ENCODE measurements around the gene NOC2L.

Gene NOC2L

DNA sequence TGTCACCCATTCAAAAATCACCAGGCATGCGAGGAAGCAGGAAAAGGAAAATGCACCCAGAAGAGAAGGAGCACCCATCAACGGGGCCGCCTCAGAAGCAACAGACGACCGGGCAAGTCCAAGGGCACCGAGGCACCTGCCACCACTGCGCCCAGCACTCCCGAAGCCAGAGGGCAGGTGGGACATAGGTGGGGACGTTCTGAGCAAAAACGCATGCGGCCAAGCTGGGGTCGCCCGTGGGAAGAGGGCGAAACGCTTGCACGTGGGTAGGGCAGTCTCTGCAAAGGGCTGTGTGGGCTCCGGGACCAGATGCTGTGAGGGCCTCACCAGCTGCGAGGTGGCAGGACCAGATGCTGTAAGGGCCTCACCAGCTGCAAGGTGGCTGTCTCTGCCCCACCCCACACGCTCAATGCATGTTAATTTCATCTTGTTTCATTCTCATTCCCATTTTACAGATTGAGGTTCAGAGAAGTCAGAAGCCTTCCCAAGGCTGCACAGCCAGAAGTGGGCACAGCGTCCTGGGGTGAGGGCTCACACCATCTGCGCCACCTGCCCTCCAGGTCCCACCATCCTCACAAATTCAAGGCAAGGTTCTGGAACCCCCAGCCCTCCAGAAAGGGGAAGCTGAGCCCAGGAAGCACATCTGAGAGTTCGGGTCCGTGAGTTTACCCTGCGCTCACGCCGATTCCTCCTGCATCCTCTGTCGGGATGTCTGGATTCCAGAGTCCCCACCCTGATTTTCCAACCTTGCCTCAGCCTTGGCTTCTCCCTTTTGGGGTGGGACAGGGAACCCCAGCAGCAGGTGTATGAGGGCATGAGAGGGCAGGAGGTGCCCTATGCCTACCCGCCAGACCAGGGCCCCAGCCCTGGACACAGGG is 43.5 kb downstream of the NOC2L start:
- DNase-seq (ENCODE audit: low read depth): no peak

DNA sequence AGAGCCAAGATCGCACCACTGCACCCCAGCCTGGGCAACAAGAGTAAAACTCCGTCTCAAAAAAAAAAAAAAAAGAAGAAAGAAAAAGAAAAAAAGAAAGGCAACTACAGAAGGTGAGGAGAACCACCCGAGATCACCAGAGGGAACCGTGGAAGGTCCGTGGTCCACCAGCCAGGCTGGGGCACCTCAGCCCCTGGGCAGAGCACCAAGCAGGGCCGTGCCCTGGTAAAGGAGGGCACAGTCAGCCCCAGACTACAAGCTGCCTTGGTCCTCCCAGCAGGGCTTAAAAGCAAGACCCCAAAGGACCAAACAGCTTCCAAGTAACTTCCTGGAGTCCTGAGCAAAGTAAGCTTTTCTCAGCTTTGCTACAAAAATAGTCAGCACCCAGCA is 44.2 kb downstream of the NOC2L start:
- no peak for DNase-seq (ENCODE audit: low read depth)

DNA sequence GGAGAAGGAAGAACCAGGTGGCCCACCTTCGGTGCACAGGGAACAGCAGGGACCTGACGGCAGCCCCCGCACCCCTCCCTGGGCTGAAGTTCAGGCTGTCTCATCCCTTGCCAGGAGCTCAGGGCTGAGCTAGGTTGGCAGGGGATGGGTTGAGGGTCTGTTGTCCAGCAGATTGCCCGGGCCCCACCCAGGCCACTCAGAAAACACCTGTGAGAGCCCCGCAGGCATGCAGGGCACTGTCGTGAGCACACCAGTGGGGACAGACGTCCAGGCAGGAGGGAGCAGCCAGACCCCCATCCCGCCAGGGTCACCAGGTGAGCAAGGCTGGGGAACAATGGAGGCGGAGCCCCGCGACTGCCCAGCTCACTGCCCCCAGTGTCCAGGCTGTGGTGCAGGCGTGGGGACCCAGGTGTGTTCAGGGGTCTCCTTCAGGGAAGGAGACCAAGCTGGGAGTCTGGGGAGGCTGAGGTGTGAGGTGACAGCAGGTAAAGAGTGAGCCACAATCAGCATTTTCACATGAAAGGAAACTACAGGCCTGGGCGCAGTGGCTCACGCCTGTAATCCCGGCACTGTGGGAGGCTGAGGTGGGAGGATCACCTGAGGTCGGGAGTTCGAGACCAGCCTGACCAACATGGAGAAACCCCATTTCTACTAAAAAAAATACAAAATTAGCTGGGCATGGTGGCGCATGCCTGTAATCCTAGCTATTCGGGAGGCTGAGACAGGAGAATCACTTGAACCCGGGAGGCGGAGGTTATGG is 44.7 kb downstream of the NOC2L start:
- no peak for DNase-seq (ENCODE audit: low read depth)

DNA sequence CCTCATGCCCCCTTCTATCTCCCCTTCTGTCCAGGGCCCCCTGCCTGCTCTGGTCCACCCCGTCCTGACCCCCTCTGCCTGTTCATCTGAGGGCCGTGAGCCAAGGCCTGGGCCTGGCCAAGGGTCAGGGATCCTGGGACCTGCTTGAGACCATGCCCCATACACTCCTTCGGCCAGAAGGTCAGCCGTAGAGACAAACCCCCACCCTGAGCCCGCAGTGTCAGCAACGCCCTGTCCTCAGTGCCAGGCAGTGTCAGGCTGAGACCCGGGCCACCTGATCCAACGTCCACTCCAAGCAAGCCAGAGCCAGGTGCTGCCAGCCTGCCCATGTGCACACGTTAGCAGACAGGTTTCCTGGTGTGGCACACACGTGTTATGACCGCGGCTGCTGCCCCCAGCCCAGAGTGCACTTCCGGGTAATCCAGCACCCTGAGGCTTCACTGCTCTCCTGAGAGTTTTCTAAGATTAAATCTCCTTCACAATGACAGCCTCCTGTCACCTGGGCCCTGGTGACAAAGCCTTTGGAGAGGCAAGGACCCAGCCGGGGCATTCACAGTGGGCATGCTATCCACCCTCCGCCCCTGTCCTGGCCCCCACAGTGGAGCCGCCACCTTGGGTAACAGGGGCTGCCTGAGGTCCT is 45.4 kb downstream of the NOC2L start:
- no peak for DNase-seq (ENCODE audit: low read depth)

DNA sequence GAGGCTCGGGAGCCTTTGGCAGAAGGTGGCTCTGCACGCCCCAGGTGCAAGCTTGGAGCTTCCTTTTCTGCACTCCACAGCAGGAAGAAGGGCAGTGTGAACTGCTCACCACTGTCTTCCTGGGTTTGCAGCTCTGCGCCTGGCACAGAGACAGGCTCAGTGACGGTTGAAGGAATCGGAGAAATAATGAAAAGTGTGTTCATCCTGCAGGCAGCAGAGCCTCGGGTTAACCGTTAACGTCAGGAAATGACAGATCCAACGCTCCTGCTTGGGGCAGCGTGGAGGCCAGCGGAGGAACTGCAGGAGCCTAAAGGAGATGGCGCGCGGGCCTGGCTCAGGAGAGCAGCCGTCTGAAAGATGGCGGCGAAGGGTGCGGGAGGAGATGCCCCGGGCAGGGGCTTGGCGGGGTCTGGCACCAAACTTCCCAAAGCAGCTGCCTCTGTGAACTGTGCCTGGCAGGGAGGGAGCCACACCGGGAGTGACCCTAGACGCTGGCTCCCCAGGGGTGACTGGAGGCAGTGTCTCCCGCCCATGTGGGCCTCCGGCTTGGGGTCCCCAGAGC is 46.2 kb downstream of the NOC2L start:
- DNase-seq (ENCODE audit: low read depth): no peak

DNA sequence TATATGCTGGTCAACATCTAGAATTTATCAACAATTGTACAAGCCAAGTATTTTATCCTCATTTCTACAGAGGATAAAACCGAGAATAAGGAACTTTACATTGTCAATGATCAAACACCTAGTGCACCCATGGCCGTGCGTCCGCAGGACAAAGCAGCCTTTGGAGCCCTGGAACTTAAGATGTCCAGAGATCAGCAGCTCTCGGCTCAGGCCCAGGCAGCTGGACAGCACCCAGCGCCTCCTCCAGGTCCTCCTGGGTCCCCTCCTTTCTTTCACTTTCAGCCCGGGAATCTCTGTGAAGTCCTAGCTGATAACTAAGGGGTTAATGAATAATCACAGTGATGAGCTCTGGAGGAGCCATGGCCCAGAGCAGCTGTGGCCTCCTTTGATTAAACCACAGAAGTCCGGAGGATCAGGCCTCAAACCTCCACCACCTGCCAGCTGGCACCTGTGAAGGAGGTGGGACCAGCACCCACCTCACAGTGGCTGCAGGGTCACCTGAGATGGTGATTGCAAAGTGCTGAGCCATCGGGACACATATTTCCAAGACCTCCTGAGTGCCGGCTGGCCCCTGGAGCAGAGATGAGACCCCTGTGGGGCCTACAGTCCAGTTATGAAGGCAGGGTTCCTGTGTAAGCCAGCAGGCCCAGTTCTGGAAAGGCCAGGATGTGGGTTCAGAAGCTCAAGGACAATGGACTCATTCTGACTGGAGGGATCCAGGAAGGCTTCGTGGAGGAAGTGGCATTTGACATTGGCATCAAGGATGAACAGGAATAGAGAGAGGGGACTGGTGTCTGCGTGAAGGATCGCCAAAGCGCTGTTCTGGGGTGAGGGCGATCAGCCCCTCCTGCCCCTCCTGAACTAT is 46.9 kb downstream of the NOC2L start:
- DNase-seq (ENCODE audit: low read depth): no peak

DNA sequence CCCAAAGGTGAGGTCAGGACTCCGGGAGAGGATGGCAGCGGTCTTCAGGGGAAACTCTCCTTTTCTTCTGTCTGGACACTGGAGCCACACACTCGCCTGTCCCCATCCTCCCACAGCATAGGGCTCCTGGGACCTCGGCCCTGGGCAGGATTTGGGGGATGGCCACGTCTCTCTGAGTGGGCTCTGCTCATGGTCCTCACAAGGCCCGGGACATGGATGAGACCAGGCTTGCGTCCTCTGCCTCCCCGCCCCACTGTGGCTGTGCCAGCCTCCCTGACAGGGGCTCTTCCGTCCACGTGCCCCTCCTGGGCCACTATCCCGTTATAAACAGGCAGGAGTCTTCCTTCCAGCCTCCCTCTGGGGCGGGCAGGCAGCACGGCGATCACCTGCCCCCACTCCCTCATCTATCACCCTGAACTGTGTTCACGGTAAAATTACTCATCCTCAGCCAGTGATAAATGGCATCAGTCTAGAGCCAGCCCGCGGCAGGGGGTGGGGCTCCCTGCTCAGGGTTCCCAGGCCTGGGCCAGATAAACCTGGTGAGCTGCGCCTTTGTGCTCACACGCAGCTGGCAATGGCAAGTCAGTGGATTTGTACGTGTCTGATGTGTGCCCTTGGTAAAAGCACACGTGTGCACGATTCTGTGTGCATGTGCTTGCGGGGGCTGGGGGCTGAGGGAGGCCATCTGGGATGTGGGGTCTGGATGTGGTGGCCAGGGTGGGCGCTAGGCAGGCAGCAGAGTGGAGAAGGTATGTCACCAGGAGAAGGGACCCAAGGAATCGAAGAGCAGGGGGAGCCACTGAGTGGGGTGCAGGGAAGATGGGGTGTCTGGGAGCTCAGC is 48.0 kb downstream of the NOC2L start:
- DNase-seq (ENCODE audit: low read depth): no peak

DNA sequence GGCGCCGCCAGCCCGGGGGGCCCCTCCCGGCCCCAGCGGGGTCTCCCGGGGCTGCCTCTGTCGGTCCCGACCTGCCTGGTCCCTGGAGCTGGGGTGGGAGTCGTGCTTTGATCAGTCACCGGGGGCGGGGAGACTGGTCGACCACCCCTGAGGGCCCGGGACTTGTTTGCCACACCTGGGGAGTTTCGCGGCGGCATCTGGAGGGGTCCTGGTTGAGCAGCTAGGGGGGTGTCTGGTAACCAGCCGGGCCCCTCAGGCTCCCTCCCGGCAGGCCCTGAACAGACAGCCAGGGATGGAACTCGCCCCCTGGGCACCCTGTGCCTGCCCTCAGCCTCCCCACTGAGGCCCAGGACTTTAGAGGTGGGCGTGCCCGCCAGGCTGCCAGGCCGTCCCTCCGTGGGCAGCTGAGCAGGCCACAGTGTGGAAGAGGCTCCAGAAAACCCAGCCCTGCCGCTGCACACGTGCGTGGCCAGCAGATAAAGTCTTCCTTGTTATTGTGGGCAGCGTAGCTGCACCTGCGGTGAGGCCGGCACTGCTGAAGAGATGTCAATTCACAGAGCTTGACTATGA is 48.7 kb downstream of the NOC2L start:
- DNase-seq (ENCODE audit: low read depth): no peak

DNA sequence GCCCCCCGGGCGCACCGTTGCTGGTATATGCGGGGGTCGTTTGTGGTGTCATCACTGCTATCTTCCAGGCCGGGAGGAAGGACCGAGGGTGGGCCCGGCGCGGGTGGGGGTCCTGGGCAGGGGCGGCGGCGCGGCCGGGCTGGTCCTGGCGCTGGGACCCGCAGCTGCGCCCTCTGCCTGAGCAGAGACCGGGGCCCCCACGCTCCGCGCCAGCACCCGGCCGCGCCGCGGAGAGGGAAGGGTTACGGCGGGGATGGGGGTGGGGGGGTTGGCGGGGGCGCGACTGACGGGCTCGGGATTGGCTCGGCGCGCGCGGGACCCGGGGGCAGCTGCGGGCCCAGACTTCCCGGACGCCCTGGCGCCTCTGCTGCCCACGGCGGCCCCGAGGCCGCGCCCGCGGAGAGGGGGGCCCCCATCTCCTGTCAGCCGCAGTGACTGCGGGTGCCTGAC is 49.2 kb downstream of the NOC2L start:
- DNase-seq (ENCODE audit: low read depth): no peak

DNA sequence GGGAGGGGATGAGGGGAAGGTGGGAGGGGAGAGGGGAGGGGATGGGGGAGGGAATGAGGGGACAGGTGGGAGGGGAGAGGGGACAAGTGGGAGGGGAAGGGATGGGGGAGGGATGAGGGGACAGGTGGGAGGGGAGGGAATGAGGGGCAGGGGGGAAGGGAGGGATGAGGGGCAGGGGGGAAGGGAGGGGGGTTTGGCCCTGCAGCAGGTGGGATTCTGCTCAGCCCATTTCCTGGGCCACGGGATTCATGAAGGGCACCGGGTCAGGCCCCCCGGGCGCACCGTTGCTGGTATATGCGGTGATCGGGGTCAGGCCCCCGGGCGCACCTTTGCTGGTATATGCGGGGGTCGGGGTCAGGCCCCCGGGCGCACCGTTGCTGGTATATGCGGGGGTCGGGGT is 50.4 kb downstream of the NOC2L start:
- DNase-seq (ENCODE audit: low read depth): no peak

DNA sequence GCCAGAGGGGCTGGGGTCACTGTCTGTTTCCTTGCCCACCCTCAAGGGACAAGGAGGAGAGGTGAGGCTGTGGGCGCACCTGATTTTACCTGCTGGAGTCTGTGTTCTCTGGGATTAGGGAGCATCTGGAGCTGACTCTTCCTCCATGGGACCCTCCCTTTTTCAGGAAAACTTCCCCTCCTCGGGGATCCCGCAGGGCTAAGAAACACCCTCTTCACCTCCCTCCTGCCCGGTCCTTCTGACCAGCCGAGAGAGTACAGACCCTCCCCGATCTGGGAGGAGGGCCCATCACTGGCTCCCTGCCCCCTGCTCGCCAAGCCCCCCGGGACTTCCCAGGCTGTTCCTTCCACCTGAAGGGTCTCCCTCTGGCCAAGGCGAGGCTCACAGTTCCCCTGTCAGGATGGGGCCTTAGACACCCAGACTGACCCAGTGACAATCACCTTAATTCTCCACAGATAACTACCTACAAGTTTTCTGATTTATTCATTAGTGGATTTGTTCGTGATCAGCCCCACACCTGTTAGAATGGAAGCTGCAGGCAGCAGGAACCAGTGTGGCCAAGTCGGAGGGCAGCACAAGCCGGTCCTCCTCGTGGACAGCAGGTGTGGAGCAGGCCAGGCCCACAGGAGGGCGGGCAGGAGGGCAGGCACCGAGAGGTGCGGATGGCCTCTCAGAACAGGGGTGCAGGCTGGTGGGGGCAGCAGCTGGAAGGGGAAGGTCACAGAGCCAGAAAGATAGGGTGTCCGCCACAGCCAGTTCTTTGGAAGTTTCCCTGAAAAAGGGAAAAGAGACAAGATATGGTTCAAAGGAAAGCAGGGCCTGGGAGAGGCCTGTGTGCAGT is 51.2 kb downstream of the NOC2L start:
- DNase-seq (ENCODE audit: low read depth): no peak

DNA sequence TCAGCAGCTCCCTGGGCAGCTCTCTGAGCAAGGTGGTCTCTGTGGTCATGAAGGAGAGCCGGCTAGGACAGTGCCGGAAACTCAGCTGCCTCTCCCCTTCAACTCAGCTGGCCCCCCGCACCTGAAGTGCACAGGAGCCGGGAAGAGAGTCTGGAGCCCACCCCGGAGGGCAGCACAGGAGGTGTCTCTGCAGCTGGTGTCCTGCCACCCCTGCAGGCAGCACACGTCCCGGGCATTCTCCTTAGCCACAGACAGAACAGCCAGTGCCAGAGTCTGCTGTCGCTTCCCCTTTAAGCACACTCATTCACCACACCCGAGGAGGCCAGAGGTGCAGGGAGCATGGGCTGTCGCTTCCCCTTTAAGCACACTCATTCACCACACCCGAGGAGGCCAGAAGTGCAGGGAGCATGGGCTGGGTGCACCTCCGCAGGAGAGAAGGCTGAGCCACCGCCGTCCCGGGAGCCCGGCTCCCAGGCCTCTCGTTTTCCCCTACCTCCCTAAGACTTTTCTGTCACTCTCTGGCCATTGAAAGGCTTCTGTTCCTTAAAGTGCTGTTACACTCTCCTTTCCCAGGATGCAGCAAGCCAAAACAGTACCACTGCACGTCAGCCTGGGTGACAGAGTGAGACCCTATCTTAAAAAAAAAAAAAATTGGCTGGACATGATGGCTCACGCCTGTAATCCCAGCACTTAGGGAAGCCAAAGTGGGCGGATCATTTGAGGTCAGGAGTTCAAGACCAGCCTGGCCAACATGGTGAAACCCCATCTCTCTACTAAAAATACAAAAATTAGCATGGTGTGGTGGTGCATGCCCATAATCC is 52.2 kb downstream of the NOC2L start:
- DNase-seq (ENCODE audit: low read depth): no peak

DNA sequence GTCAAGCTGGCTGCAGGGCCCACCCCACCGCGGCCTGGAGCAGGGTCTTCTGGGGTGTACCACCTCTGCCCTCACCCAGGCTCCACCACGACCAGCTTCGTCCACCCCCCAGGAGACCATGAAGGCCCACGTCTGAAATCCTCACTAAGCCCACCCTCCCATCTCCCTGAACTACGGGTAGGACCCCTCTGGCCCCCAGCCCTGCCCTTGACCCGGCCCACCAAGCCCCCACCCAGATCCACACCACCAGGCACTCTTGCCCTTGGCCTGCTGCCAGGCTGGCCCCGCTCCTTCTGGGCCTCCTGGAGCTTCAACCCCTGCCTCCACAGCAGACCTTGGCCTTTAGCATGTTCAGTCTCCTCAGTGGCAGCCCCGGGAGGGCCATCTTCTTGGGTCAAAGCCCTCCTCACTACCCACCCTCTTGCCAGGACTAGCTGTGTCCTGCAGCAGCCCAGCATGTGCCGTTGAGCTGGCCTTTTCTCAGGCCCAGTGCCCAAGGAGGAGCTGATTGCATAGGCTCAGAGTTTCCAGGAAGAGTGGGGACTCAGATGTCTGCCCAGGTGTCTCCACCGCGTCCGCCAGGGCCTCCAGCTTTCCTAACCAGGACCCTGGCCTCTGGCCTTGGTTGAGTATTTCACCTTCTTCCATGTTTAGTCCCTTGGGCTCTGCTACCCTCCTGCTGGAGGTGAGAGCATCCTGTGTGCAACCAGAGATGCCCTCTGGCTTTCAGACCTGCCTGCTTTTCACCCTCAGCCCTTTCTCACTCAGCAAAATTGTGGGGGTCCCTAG is 53.1 kb downstream of the NOC2L start:
- no peak for DNase-seq (ENCODE audit: low read depth)

DNA sequence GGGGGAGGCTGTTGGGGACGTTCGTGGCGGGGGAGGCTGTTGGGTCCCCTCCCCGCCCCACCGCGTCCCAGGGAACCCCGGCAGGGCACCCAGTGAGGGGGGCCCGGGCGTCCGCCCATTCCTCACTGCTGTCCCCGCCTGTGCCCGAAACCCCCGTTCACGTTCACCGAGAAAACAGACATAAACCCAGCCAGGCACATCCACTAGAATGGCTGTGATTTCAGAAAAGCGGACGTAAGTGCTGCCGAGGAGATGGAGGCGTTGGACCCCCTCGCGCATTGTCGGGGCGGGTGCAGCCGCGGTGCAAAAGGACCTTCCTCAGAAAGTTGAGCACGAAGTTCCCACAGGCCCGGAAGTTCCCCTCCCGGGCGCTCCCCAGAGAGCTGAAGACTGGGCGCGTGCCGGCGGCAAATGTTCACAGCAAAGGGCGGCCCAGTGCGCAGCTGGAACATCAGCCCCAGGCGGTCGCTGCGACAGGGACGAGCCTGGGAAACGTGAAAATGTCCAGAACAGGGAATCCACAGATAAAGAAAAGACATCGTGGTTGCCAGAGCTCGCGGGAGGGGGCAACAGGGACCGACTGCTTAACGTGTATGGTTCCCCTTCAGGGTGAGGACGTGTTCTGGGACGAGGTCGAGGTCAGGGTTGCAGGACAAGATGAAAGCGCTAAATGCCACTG is 53.8 kb downstream of the NOC2L start:
- DNase-seq (ENCODE audit: low read depth): no peak

DNA sequence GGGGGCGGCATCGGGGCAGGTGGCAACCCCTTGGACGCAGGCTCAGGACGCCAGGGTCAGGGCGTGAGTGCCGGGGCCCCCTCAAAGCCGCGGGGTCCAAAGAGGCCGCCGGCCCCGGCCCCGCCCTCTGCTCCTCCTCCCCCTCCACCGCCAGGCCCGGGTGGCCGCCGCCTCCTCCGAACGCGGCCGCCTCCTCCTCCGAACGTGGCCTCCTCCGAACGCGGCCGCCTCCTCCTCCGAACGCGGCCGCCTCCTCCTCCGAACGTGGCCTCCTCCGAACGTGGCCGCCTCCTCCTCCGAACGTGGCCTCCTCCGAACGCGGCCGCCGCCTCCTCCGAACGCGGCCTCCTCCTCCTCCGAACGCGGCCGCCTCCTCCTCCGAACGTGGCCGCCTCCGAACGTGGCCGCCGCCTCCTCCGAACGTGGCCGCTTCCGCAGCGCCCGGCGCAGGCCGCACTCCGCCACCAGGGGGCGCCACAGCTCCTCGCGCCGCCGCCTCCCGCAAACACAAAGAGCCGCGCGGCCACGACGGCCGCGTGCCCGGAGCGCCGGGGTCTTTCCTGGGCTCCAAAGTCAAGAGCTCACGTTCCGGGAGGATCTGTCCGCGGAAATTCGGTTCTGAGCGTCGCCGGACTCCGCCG is 54.6 kb downstream of the NOC2L start:
- peak; percentile 86 for DNase-seq (ENCODE audit: low read depth)

DNA sequence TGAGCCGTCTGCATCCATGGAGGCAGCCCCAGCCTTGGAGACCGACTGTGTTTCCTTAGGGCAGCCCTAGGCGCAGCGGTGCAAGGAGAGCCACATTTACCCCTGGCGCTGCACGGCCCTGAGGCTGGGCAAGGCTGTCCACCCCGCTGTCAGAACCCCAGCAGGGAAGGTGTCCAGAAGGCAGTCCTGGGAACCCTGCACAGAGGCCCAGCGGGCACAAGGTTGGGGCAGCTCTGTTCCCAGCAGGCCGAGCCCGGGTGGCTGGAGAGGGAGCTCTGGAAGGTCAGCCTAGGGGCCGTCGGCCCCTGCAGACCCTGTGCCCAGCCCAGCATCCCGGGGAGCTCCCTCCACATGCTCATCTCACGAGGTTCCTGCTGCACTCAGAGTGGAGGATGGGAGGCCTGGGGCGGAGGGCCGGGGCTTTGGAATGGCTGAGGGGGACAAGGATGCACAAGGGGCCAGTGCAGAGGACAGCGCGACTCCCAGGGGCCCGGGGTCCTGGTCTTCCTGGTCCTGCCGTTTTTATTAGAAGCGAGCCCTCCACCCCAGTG is 55.3 kb downstream of the NOC2L start:
- no peak for DNase-seq (ENCODE audit: low read depth)
